NCI-H774 (cell line): Measurements from ENCODE around the gene SLC39A11.
"Not testable (repeated sequence)": the region's sequence is repeated elsewhere in the genome, so short reads cannot be mapped to it uniquely, and the experiment has no call there.

Experiments used
- DNase-seq: peaks from one replicate; lab custom pipeline; 2025; lab: John Stamatoyannopoulos, UW

The SLC39A11 gene

GRCh38 chr17:72947475-72947874 is 145.0 kb downstream of the SLC39A11 start:
- no peak for DNase-seq

- DNase-seq = no peak
These were observed 145.8 kb downstream of the SLC39A11 start for GRCh38 chr17:72946696-72947095.

GRCh38 chr17:72946156-72946555 is 146.3 kb downstream of the SLC39A11 start:
- no peak for DNase-seq

DNA sequence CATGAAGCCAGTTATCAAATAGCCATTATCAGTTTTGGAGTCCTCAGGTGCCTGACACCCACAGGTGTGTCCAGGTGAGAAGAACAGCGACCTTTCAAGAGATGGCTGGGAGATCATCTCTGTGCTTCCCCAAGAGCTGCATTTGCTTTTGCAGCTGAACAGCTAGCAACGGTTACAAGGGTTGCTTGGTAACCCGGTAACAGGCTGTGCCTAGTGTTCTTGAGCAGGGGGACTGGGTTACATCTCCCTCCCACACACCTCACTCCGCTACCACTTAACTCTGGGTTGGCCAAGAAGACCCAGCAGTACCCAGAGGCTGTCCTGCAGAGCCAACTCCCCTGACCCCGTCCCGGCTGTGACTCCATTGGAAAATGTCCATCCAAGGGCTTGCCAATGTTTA is 147.0 kb downstream of the SLC39A11 start:
- DNase-seq = no peak

GRCh38 chr17:72943826-72944689 is 148.4 kb downstream of the SLC39A11 start:
- no peak for DNase-seq

- no peak for DNase-seq
These were observed 149.9 kb downstream of the SLC39A11 start for GRCh38 chr17:72942579-72942978.

- no peak for DNase-seq
These were observed 152.0 kb downstream of the SLC39A11 start for GRCh38 chr17:72940496-72940895.

DNA sequence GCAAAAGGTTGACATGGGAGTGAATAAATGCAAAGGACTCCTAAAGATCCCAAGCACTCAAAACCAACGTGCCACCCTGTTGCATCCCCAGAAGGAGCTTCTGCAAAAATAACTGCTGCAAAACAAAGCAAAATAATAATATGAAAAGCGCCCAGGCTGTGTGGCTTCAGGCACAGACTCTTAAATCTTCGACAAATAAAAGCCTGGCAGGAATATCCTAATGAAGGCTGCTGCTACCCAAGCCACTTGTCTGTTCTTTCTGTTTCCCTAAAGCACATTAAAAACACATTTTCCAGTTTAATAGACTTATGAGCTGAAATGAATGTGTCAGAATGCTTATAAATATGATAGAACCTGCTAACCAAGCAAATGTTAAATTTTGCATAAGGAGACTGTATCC is 154.0 kb downstream of the SLC39A11 start:
- no peak for DNase-seq

DNA sequence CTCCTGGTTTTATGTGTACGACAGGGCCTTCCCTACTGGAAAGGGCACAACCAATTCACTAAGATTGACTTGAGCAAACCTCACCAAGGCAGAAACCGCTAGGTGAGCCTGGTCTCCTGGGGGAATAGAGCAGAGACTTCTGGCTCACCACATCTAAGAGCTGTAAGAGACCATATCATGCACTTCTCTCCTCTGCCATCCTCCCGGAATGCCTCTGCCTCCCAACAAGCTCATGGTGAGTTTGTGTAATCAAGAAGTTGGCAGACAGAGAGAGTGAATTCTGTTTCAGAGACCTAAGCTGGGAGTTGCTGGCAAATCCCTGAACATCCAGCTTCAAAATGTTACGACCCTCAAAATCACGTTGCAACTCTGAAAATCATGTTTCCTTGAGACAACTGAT is 154.8 kb downstream of the SLC39A11 start:
- no peak for DNase-seq

- DNase-seq = not testable (repeated sequence)
These were observed 155.2 kb downstream of the SLC39A11 start for GRCh38 chr17:72937254-72937653.

GRCh38 chr17:72935984-72936383 is 156.5 kb downstream of the SLC39A11 start:
- DNase-seq = no peak

GRCh38 chr17:72934927-72935326 is 157.6 kb downstream of the SLC39A11 start:
- DNase-seq = no peak

DNA sequence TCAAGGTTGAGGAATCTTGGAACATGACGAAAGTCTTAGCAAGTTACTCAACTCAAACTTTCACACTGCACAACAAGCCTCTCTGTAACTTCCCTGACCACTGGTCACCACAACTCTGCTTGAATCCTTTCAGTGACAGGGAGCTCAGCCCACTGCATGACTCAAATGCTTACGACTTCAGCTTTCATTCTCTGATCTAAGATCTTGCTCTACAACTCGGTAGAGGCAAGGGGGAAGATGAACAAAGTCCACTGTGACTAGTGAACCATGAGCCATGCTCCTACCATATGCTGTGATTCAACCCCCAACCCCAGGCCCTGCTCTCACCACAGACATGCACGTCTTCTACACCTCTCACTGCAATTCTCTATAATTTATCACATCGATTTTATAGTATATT is 160.9 kb downstream of the SLC39A11 start:
- no peak for DNase-seq

GRCh38 chr17:72931163-72931562 is 161.3 kb downstream of the SLC39A11 start:
- peak; percentile 23 for DNase-seq

DNA sequence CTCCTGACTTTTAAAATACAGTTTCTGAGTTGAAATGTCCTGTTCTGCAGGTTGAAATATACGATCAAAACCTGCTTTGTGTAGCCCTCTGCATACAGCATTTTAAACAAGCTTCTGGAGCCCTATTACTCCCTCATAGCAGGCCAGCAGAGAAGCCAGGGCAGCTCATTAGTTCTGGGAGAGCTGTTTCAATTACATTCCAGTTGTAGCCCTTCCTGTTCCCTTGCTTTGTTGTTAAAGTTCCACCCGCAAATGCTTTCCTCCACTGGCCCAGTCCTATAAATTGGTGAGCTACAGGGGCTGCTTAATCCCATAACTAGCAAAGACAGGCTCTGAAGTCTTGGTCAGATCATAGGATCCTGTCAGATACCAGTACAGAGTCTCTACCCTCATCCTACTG is 162.5 kb downstream of the SLC39A11 start:
- no peak for DNase-seq

- DNase-seq = no peak
These were observed 163.9 kb downstream of the SLC39A11 start for GRCh38 chr17:72928454-72929136.

GRCh38 chr17:72927760-72928159 is 164.7 kb downstream of the SLC39A11 start:
- DNase-seq = no peak

DNA sequence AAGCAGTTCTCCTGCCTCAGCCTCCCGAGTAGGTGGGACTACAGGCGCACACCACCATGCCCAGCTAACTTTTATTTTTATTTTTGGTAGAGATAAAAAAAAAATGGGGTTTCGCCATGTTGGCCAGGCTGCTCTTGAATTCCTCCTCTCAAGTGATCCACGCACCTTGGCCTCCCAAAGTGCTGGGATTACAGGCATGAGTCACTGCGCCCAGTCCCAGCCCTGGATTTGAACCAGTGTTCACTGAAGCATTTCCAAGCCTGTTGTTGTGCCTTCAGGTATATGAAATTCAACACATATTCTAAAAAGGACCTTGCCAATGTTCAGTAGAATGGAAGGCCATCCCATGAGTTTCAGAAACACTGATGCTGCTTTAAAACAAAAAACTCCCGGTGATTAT is 165.3 kb downstream of the SLC39A11 start:
- no peak for DNase-seq

DNA sequence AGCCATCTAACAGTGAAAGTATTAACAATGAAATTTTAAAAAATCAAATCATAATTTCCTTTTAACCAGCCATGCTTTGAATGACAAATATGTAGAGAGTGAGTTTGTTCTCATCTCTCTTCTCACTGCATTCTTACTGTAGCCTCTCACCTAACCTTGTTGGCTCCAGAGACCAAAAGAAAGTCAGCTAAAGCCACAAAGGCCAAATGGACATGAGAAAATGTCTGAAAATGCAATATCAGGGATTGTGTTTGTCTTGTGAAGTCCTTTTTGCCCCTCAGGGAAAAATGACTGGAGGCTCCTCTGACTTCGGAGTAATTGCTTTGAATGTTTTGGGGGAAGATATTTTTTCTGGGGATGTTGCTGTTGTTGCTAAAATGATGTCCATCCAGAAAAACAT is 166.3 kb downstream of the SLC39A11 start:
- DNase-seq = no peak

DNA sequence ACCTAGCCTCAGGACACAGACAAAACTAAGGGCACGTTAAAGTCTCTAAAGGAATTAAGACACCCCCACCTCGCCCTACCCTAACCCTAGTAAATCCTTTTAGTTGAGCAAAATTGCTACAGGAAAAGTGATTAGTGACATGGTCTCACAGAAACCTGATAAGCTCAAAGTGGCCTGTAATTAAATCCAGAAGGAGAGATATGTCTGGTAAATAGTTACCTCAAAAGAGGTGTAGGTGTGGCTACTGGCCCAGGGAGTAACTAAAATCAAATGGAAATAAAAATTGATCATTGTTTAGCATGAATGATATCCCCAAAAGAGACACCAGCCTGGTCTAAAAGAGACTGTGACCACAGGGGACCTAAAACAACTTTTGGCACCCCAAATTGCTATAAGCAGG is 168.3 kb downstream of the SLC39A11 start:
- no peak for DNase-seq

- DNase-seq = no peak
These were observed 170.3 kb downstream of the SLC39A11 start for GRCh38 chr17:72922219-72922618.

DNA sequence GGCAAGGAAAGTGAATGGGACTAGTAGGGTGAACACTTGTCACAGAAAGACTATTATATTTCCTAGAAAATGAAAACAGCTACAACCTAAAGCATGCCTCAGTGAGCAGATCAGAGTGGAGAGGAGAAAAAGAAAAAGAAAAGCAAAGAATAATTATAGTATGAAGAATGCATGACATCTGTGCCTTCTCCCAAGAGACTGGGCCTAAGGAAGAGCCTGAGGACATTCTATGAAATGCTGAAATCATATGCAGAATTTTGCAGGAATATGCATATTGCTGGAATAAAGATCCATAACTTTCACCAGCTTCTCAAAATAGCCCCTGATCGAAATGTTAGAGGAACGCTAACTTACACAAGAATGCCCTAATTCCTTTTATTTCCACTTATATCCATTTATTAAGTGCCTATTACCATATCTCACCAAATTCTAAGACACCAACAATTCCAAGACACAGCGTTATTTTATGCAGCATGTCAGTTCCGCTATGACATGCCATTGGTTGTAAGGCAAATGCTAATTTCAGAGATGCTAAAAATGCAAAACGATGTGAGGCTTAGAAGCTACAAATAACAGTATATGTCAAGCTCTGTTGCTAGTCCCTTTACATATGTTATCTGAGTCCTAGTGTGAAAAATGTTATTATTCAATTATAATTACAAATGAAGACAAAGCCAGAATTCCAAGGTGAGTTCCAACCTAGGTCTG is 171.0 kb downstream of the SLC39A11 start:
- DNase-seq = no peak

DNA sequence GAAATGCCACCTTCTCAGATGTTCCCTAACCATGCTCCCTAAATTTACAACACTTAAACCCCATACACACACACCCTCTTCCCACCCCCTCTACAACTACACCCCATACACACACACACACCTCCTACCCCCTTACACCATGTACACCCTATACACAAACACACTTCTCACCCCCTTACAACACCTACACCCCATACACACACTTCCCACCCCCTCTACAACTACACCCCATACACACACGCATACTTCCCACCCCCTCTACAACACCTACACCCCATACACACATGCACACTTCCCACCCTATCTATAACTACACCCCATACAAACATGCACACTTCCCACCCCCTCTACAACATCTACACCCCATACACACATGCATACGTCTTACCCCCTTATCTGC is 172.0 kb downstream of the SLC39A11 start:
- DNase-seq = no peak
